Transverse colon (tissue), 3 donors: ENCODE results near the gene MCOLN2.

Experiments used
- POLR2A ChIP-seq: fragments of 450-650 bp; IDR thresholded peaks from one replicate; pipeline ENCODE4 v1.6.1; 2016; ENCODE audit warnings: antibody characterized with exemption, mild to moderate bottlenecking, moderate library complexity
- TF ChIP-seq, protein P1 (sequence below), 5 experiments: fragments of 200-600 bp in 3 of 5; fragments of 450-650 bp in 2 of 5; sonication (generic) in 3 of 5; IDR thresholded peaks; 1 replicate in 2 of 5; 2 replicates in 3 of 5; pipeline ENCODE4 v1.5.1; 2016 to 2017; ENCODE audit warnings: antibody characterized with exemption in 5 of 5, inconsistent platforms in 3 of 5, mild to moderate bottlenecking in 2 of 5, moderate library complexity in 1 of 5

DNA sequence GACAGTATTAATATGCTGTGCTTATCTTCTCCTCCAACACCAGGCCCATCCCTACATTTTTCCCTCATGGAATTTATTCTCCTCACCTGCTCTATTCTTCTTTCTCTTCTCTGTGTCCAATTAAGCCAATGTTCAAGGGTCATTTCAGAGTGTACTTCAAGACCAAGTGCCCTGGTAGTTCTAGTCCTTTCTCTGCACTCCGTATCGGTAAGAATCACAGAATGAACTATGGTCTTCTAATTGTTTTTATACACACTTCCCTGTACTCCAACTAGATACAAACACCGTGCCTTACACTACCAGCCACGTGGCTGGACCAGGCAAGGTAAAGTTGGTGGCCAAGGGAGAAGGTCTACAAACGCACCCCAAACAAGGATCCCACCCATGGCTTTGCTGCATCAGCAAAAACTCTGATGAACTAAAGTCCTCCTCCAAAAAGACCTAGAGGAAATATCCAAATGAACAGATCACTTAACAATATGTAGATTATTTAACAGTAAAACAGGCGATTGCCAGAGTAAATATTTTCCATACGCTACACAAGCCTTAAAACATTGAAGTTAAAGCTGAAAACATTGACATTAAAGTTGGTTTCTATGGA lies 63.8 kb downstream of the MCOLN2 start:
- TF ChIP-seq, protein P1, sequence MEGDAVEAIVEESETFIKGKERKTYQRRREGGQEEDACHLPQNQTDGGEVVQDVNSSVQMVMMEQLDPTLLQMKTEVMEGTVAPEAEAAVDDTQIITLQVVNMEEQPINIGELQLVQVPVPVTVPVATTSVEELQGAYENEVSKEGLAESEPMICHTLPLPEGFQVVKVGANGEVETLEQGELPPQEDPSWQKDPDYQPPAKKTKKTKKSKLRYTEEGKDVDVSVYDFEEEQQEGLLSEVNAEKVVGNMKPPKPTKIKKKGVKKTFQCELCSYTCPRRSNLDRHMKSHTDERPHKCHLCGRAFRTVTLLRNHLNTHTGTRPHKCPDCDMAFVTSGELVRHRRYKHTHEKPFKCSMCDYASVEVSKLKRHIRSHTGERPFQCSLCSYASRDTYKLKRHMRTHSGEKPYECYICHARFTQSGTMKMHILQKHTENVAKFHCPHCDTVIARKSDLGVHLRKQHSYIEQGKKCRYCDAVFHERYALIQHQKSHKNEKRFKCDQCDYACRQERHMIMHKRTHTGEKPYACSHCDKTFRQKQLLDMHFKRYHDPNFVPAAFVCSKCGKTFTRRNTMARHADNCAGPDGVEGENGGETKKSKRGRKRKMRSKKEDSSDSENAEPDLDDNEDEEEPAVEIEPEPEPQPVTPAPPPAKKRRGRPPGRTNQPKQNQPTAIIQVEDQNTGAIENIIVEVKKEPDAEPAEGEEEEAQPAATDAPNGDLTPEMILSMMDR (IDR thresholded peaks at IDR 0.05): no peak
- no peak for TF ChIP-seq POLR2A
